Measurements from ENCODE around the gene RASGRP4.

The RASGRP4 gene

GRCh38 chr19:38388349-38389100, 37.5 kb downstream of the RASGRP4 start, which contains the start of gene SPRED3:
SPRED3 (plus strand) TSS chr19:38388697; CDS start chr19:38390303, 1,606 bp downstream.
- DNase-seq, result no peak

DNA sequence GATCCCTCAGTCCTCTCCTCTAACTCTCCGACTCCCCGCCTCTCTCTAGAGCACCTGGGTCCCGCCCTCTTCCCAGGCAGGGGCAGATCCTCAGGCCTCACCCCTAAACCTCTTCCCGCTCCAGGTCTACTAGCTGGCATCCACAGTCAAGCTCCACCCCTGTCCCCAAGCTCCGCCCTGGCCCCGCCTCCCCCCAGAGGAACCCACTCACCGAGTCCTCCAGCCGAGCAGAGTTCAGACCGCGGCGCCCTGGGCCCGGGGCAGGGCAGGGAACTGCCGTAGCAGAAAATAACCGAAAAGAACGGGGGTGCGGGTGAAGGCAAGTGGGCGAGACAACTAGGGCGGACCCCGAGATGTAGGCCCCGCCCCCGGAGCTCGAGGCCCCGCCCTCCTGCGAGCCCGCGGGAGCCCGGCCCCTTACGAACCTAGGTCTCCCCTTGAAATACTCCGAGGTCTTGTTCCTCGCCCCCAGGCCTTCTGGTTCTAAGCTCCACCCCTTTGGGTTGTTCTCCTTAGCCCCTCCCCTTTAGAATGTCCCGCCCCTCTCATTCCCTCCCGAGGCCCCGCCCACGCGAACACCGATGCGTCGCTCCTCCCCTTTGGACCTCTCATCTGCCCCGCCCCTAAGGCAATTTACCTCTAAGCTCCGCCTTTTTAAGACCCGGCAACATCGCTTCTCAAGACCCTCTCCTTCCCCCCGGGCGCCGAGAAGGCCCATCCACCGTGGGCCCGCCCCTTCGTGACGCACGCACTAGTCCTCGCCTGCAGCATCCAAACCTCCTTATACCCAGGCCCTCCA, 38.3 kb downstream of the RASGRP4 start, which contains the start of gene GGN:
GGN (minus strand) TSS at position 485 of the 799 bp plus-strand sequence. CDS start 773 bp downstream, outside the sequence.
- peak; percentile 70 for DNase-seq

DNA sequence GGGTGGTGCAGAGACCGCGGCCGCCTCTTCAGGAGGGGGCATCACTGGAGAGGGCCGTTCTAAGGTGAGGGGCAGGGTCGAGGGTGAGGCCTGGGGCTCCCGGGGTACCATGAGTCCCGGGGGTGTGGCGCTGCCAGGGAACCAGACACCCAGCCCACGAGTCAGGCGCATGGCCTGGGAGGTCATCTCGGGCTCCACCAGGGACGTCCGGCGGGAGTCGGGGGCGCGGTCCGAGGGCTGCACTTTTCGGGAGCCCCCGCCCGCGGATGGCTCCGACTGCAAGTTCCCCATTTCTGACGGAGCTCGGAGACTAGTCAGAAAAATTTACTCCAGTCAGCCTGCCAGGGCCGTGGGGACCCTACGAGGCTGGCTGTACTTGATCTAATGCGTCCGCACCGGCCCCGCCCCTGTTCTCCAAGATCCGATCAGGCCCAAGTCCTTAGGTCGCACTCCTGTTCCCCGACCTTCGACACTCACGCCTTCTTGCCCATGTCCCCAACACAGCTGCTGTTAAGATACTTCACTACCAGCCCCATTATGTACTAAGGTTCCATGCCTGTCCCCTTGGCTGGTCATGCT, 39.0 kb downstream of the RASGRP4 start:
- no peak for DNase-seq

- DNase-seq, result no peak
Measured at GRCh38 chr19:38386300-38386970, 39.6 kb downstream of the RASGRP4 start.

DNA sequence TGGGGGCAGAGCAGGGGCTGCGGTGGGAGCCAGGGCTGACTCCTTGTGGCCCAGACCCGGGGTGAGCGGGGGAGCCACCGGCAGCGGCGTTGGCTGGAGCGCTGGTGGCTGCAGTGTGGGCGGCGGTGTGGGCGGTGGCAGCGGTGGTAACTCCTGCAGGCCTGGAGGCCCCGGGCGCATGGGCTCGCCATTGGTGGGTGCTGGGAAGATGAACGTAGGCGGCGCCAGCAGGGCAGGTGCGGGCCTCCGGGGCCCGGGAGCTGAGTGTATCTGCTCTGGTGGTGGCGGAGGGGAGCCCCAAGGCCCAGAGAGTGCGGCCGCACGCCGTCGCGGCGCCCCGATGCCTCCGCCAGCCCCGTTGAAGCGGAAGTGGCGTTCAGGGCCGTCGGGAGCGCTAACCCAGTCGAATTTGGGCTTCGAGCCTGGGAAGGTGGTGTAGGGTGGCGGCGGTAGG, 40.2 kb downstream of the RASGRP4 start:
- DNase-seq, result no peak

GRCh38 chr19:38385057-38385803, 40.8 kb downstream of the RASGRP4 start:
- no peak for DNase-seq

GRCh38 chr19:38384209-38385027, 41.6 kb downstream of the RASGRP4 start:
- DNase-seq, result no peak

DNA sequence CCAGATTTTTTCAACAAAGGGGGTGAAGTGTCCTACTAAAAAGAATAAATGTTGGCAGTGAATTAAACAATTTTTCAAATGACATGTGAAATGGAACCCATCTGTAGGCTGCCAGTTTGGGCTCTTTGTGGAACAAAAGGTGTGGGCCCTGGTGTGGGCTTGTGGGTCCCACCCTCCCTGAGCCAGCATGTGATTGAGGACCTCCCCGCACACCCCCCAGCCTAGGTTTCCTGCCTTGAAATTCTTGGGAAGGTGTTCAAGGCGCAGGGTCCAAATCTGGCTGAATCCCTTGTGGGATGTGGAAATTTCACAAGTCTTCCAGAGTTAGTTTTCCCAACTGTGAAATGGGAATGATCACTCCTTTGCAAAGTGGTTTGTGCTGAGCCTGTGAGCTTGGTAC, 42.3 kb downstream of the RASGRP4 start:
- DNase-seq, result no peak

DNA sequence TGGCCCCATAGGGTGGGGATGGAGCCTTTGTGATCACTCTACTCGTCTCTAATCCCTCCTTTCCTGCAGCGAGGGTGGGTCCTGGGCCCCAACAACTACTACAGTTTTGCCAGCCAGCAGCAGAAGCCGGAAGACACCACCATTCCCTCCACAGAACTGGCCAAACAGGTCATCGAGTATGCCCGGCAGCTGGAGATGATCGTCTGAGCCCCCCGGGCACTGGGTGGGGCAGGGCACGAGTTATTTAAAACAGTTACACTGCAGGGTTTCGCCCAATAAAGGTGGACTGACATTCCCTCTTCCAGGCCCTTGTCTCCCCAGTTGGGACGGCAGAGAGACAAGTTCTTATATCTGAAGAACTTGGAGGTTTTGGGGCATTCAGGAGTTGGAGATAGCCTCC, 42.8 kb downstream of the RASGRP4 start:
- no peak for DNase-seq

DNA sequence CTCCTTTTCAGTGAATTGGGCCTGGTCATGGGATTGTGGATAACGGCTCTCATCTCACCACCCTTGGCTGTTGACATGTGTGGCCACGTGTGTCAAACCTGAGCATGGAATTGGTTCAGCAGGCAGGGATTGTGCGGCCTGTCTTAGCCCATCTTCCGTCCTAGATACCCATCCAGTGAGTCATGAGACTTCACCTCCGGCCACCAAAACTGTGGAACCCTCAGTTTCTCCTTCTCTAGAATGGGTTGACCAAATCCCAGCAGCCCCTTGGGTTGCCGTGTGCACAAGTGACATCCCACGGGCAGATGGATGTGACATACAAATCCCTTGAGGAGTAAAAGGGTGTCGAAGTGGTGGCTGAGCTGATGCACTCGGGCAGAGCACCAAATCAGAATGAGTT, 44.9 kb downstream of the RASGRP4 start:
- no peak for DNase-seq

- no peak for DNase-seq
Measured at GRCh38 chr19:38378866-38379265, 47.2 kb downstream of the RASGRP4 start.

DNA sequence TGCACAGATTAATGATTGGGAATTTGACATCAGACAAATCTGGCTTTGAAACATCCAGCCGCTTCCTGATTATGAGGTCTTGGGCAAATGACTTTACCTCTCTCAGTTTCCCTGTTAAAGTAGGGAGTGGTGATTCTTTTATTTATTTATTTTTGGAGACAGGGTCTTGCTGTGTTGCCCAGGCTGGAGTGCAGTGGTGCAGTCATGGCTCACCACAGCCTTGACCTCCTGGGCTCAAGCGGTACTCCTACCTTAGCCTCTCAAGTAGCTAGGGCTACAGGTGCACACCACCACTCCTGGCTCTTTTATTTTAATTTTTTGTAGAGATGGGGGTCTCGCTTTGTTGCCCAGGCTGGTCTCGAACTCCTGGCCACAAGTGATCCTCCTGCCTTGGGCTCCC, 49.0 kb downstream of the RASGRP4 start:
- DNase-seq, result no peak

- no peak for DNase-seq
Measured at GRCh38 chr19:38376576-38376975, 49.4 kb downstream of the RASGRP4 start.

- no peak for DNase-seq
Measured at GRCh38 chr19:38375748-38376147, 50.3 kb downstream of the RASGRP4 start.

GRCh38 chr19:38375098-38375493, 50.9 kb downstream of the RASGRP4 start:
- no peak for DNase-seq

- DNase-seq, result peak; percentile 97
Measured at GRCh38 chr19:38374332-38375097, 51.5 kb downstream of the RASGRP4 start, which contains the start of gene PSMD8. PSMD8 (plus strand) TSS chr19:38374571; CDS start chr19:38374602, 31 bp downstream.

DNA sequence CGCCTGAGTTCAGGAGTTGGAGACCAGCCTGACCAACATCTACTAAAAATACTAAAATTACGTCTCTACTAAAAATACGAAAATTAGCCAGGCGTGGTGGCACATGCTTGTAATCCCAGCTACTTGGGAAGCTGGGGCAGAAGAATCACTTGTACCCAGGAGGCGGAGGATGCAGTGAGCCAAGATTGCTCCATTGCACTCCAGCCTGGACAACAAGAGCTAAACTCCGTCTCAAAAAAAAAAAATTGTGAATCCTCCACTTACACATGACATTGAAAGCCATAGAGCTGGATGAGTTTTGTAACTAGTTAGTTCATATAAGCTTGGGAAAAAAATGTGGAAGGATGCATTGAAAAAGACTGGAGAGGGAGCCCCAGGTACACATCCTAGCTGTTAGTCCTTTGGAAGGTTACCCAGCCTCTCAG, 52.1 kb downstream of the RASGRP4 start:
- no peak for DNase-seq

DNA sequence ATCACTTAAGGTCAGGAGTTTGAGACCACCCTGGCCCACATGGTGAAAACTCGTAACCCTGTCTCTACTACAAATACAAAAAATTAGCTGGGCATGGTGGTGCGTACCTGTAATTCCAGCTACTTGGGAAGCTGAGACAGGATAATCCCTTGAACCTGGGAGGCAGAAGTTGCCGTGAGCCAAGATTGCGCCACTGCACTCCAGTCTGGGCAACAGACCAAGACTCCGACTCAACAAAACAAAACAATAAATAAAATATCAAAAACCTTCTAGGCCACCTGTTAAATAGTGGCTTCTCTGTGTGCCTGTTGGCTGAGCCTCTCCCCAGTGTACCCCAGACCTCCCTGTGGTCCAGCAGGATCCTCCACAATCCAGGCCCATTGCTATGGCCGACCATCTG, 54.9 kb downstream of the RASGRP4 start:
- DNase-seq, result no peak

DNA sequence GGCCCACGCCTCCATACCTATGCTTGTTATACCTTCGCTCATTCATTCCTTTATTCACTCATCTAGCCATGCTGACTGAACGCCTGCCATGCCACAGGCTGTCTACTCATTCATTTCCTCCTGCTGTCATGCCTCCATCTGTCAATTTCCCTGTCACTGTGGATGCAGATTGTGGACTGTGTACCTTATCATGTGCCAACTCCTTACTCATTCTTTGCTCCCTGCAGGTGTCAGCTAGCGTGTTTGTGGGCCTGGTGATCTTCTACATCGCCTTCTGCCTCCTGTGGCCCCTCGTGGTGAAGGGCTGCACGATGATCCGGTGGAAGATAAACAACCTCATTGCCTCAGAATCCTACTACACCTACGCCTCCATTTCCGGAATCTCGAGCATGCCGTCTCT, 55.7 kb downstream of the RASGRP4 start:
- DNase-seq, result no peak

- no peak for DNase-seq
Measured at GRCh38 chr19:38369584-38369983, 56.4 kb downstream of the RASGRP4 start.
